AG09309 (cell line): ENCODE measurements around the gene PDE6A.

Source experiments
- DNase-seq: peaks from one replicate; pipeline ENCODE4 v3.0.0-alpha.2; 2010; ENCODE audit warnings: low read depth
- H3K4me3 ChIP-seq: 2 replicates; pipeline ENCODE4 v1.5.1; 2011; ENCODE audit warnings: mild to moderate bottlenecking, low read depth, low read length, moderate library complexity; ENCODE audit not compliant: control insufficient read depth
- CTCF ChIP-seq: IDR thresholded peaks from 2 replicates; pipeline ENCODE4 v1.5.1; 2011; ENCODE audit warnings: mild to moderate bottlenecking, low read depth, low read length, inconsistent platforms; ENCODE audit not compliant: insufficient read depth, control insufficient read depth; ENCODE audit errors: missing control alignments

Gene PDE6A

GRCh38 chr5:149979896-149980295 is 35.3 kb upstream of the PDE6A start:
- TF ChIP-seq CTCF, result no peak
- no peak for DNase-seq
- H3K4me3 ChIP-seq, result no peak overlapping the region

- TF ChIP-seq CTCF, result no peak
- no peak for DNase-seq
- H3K4me3 ChIP-seq, result no peak overlapping the region
Measured at GRCh38 chr5:149975409-149975808, 30.8 kb upstream of the PDE6A start.

- H3K4me3 ChIP-seq, result no peak overlapping the region
- TF ChIP-seq CTCF, result no peak
- no peak for DNase-seq
Measured at GRCh38 chr5:149969181-149969930, 24.8 kb upstream of the PDE6A start.

- no peak overlapping the region for H3K4me3 ChIP-seq
- no peak for TF ChIP-seq CTCF
- no peak for DNase-seq
Measured at GRCh38 chr5:149966946-149967345, 22.4 kb upstream of the PDE6A start.

GRCh38 chr5:149963729-149964128 is 19.1 kb upstream of the PDE6A start:
- DNase-seq, result no peak
- H3K4me3 ChIP-seq, result no peak overlapping the region
- TF ChIP-seq CTCF, result no peak

- TF ChIP-seq CTCF, result no peak
- no peak overlapping the region for H3K4me3 ChIP-seq
- no peak for DNase-seq
Measured at GRCh38 chr5:149962601-149963300, 18.2 kb upstream of the PDE6A start.
